Gastrocnemius medialis (tissue), 4 donors: Measurements from ENCODE around the gene ZNF91.

ENCODE experiments used
- POLR2A ChIP-seq, 2 donors: fragments of 450-650 bp; IDR thresholded peaks; one replicate each; pipeline ENCODE4 v1.6.1; 2017; ENCODE audit warnings: antibody characterized with exemption in 2 of 2, mild to moderate bottlenecking in 2 of 2, moderate library complexity in 2 of 2
- TF ChIP-seq, protein P1 (sequence below), 5 experiments: fragments of 450-650 bp in 3 of 5; fragments of 200-600 bp in 2 of 5; sonication (generic) in 2 of 5; IDR thresholded peaks in 4 of 5; conservative IDR thresholded peaks in 1 of 5; 1 replicate in 4 of 5; 2 replicates in 1 of 5; pipeline ENCODE4 v1.5.1; 2016 to 2019; ENCODE audit warnings: antibody characterized with exemption in 5 of 5, mild to moderate bottlenecking in 3 of 5, moderate library complexity in 3 of 5

DNA sequence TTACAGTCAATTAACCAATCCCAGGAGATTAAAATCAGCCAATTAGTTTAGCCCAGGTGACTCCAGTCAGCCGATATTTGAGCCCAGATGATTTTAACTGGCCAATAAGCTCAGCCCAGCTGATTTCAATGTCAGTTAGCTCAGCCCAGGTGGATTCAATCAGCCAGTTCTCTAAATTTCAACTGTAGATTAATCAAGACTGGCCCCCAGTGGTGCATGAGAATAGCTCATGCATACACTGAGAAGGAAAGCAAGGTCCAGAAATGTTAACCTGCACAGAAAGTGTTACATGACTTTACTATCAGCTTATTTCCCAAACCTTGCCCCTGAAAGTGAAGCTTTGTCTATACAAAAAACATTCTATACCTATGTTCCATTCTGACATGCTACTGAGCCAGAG, 89.7 kb downstream of the ZNF91 start:
- TF ChIP-seq, protein P1, sequence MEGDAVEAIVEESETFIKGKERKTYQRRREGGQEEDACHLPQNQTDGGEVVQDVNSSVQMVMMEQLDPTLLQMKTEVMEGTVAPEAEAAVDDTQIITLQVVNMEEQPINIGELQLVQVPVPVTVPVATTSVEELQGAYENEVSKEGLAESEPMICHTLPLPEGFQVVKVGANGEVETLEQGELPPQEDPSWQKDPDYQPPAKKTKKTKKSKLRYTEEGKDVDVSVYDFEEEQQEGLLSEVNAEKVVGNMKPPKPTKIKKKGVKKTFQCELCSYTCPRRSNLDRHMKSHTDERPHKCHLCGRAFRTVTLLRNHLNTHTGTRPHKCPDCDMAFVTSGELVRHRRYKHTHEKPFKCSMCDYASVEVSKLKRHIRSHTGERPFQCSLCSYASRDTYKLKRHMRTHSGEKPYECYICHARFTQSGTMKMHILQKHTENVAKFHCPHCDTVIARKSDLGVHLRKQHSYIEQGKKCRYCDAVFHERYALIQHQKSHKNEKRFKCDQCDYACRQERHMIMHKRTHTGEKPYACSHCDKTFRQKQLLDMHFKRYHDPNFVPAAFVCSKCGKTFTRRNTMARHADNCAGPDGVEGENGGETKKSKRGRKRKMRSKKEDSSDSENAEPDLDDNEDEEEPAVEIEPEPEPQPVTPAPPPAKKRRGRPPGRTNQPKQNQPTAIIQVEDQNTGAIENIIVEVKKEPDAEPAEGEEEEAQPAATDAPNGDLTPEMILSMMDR (IDR thresholded peaks at IDR 0.05 in 4 of 5, conservative IDR thresholded peaks at IDR 0.05 in 1 of 5), result no peak
- TF ChIP-seq POLR2A (IDR thresholded peaks at IDR 0.05), result no peak
